AG04450 (cell line): ENCODE results near the gene CLDN19. TPM values are rescaled to one million over a fixed set of nuclear protein-coding genes. Genes with fewer than 3 reads are reported as not detected.
A peak's percentile ranks its signal among the peaks of the same experiment; 100 is the strongest.

ENCODE experiments used
- CTCF ChIA-PET: fragments of 300-600, 350-600 bp; formaldehyde crosslinking; extraction: SDS; loops from one replicate; lab custom pipeline; 2022; ENCODE audit warnings: antibody characterized with exemption, inconsistent platforms; lab: Charles Lee
- POLR2A ChIA-PET: fragments of 350-600 bp; formaldehyde crosslinking; extraction: SDS; loops from one replicate; lab custom pipeline; 2021; ENCODE audit warnings: antibody characterized with exemption, inconsistent platforms; lab: Yijun Ruan, JAX
- DNase-seq: peaks from one replicate; pipeline ENCODE4 v3.0.0-alpha.2; 2011; ENCODE audit warnings: low read depth, low spot score
- H3K27ac ChIP-seq: one replicate; pipeline ENCODE4 v1.5.1; 2012; ENCODE audit warnings: low read depth, low read length, control low read depth
- H3K27me3 ChIP-seq: one replicate; pipeline ENCODE4 v1.6.0; 2012; ENCODE audit warnings: low read length; ENCODE audit not compliant: control insufficient read depth, insufficient read depth
- H3K4me3 ChIP-seq: 2 replicates; pipeline ENCODE4 v1.5.1; 2011; ENCODE audit warnings: mild to moderate bottlenecking, low read depth, low read length, control low read depth
- H3K9me3 ChIP-seq: 2 replicates; pipeline ENCODE4 v1.5.1; 2012; ENCODE audit warnings: low read length; ENCODE audit not compliant: control insufficient read depth, insufficient read depth
- CTCF ChIP-seq: IDR thresholded peaks from 2 replicates; pipeline ENCODE4 v1.5.1; 2011; ENCODE audit warnings: low read depth, low read length, control low read depth, inconsistent platforms
- polyA plus RNA-seq: library from polyadenylated mRNA; depleted of rRNA; stranded (reverse); fragments of >200 nt; gene quantifications from 2 replicates; pipeline ENCODE4 v1.2.3, GENCODE V29; 2011

Gene CLDN19
- polyA plus RNA-seq, 1 experiment, result not detected

GRCh38 chr1:42776502-42776901, 36.5 kb upstream of the CLDN19 start:
- ChIA-PET POLR2A (no interaction called here), CTCF (interaction anchor here (1.3 to 5.0 kb wide), 5 partner anchors 15 to 296 kb away, joined by 4 to 108 read pairs (median 5); partner anchors contain the start of gene ZNF691)
- TF ChIP-seq CTCF, result no peak
- Histone ChIP-seq H3K4me3 (no peak overlapping the region), H3K27ac (no peak overlapping the region), H3K27me3 (no peaks in the 10 kb centered on the region), H3K9me3 (no peaks in the 10 kb centered on the region)
- DNase-seq, result no peak

GRCh38 chr1:42774928-42775526, 35.0 kb upstream of the CLDN19 start:
- POLR2A ChIA-PET, result no interaction called here
- Histone ChIP-seq H3K27me3 (no peaks in the 10 kb centered on the region), H3K9me3 (no peaks in the 10 kb centered on the region), H3K27ac (no peak overlapping the region), H3K4me3 (no peak overlapping the region)
- CTCF ChIA-PET, result interaction anchor here (1.3 to 1.5 kb wide), 2 partner anchors 18 to 299 kb away, joined by 3 read pairs; no protein-coding TSS in a partner anchor
- DNase-seq, result no peak
- TF ChIP-seq CTCF, result no peak

- ChIA-PET POLR2A (no interaction called here), CTCF (no interaction called here)
- TF ChIP-seq CTCF, result no peak
- no peaks in the 10 kb centered on the region for H3K9me3 ChIP-seq
- no peak overlapping the region for H3K4me3 ChIP-seq
- H3K27me3 ChIP-seq, result no peaks in the 10 kb centered on the region
- DNase-seq, result no peak
- no peak overlapping the region for H3K27ac ChIP-seq
Observed at GRCh38 chr1:42773420-42773819, 33.4 kb upstream of the CLDN19 start.

GRCh38 chr1:42769811-42770210, 29.8 kb upstream of the CLDN19 start:
- no peak for TF ChIP-seq CTCF
- Histone ChIP-seq H3K9me3 (peaks cover 2% of the 10 kb centered on the region; the same call in 1 of the 2 replicates), H3K27me3 (no peaks in the 10 kb centered on the region), H3K27ac (no peak overlapping the region), H3K4me3 (no peak overlapping the region)
- POLR2A ChIA-PET, result no interaction called here
- no peak for DNase-seq
- CTCF ChIA-PET, result interaction anchor here (0.6 to 2.2 kb wide), 3 partner anchors 8 to 1962 kb away, joined by 3 to 9 read pairs (median 7); no protein-coding TSS in a partner anchor

- Histone ChIP-seq H3K4me3 (peak overlapping the region; percentile 94), H3K9me3 (peaks cover 2% of the 10 kb centered on the region; the same call in 1 of the 2 replicates), H3K27me3 (no peaks in the 10 kb centered on the region), H3K27ac (no peak overlapping the region)
- ChIA-PET POLR2A (no interaction called here), CTCF (interaction anchor here (1.1 to 2.2 kb wide), 3 partner anchors 10 to 306 kb away, joined by 3 to 9 read pairs (median 4); no protein-coding TSS in a partner anchor)
- no peak for TF ChIP-seq CTCF
- DNase-seq, result no peak
Observed at GRCh38 chr1:42768172-42768571, 28.1 kb upstream of the CLDN19 start.
